Retina (tissue), 1 donor: ENCODE results near the gene MAPKAPK3.

Experiments
- DNase-seq: peaks from one replicate; pipeline ENCODE4 v3.0.0-alpha.2; 2016

Gene MAPKAPK3

GRCh38 chr3:50587806-50588758, 28.9 kb upstream of the MAPKAPK3 start:
- no peak for DNase-seq

DNA sequence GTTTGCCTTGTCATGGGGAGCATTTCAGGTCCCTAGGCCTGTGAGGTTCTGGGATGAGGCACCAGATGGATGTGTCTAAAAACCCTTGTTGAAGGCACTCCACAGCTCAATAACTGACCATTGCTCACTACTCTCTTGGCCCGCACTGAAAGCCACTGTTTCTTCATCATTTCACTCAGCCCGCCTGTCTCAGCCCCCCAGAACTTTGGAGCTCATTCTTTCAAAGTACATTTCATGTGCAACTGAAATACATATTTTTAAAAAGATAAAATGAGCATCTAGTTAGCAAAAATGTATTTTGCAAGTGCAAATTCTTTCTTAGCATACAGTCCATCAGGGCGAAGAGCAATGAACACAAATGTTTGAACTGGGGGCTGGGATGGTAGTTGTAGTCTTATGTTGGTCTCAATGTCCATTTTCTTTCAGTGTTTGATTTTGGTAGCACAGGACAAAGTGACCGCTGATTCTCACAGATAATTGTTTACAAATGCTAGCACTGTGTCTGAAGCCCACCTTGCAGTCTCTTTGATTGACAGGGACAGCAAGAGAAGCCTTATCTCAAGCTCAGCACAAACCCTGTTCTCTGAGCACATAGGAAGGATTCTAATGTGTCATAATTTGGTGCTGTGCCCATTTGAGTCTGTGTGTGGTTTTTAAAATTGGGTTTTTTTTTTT, 28.1 kb upstream of the MAPKAPK3 start:
- no peak for DNase-seq

GRCh38 chr3:50591196-50591741, 25.7 kb upstream of the MAPKAPK3 start:
- no peak for DNase-seq

DNA sequence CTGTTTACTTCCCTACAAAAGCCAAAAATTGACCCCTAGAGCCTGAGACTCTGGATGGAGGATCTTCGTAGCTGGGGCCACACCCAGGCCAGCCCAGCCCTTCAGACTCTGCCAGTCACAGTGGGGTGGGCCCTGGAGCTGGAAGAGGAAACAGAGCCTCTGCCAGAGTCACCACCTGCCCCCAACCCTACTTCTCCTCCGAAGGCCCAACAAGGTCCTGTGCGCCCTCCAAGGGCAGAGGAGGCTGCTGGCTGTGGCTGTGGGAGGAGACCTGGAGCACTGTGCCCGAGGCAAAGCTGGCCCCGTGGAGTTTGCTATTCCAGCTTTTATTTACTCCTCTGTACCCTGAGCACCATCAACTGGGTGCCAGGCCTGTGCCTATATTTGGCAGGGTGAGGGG, 24.4 kb upstream of the MAPKAPK3 start:
- DNase-seq = no peak

DNA sequence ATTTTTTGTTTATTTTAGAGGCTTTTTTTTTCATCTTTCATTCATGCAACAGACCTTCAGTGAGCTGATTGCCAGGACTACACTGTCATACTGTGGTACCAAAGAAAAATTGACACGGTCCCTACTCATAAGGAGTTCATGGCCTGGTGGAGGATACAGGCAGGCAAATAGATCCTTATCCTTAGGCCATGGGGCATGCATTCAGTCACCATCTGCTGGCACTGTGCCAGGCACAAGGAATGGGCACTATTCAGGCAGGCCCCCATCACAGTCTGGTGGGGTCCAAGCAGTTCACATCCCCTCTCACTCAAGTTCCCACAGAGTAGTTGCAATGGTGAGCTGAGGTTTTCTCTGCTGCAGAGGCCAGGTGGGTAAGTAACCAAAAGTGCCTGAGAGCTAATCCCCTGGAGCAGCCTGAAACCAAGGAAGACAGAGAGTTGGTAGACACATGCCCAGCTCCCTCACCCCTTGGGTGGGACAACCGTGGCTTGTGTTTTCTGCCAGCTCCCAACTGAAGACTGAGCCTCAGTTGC, 22.6 kb upstream of the MAPKAPK3 start:
- DNase-seq = no peak

GRCh38 chr3:50599115-50599715, 17.7 kb upstream of the MAPKAPK3 start:
- DNase-seq = no peak

DNA sequence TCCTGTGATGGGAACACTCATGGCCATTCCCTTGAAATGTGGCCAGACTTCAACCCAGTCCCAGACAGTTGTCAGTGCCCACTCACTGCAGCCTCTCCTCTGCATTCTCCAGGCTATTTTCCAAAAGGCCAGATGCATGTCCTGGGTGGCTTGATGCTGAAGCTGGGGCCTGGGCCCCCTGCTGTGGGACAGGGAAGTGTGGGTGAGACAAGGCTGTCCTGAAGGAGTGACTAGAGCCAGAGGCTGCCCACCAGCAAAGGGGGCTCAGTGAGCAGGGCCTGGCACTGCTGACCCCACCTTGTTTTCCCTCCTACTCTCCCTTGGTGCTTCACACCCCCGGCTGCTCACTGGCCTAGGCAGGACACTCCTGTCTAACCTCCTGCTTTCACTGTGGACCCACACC, 17.2 kb upstream of the MAPKAPK3 start:
- no peak for DNase-seq

DNA sequence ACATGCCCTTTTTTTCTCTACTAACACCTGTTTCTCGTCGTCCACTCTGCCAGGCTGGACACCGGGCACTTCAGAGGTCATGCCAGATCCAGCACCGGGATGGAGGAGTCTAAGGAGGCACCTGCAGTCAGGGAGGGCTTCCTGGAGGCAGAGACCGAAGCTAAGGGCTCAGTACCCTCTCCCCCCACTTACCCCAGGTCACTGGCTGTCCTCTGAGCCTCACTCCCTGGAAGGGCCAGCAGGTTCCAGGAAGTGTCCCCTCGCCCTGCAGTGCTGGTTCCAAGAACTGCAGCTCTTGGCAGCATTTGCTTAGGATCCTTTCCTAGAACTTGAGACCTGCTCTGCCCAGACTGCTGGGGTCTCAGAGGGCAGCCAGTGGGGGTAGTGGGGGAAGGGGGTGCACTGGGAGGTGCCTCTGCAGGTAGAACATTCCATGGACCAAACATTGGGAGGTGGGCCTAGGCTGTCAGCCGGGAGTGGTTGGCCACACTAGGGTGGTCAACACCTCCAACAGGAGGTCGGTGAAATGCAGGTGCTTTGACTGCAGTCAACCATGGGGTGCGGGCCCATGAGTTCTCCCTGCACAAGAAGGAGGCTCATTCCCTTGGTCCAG, 16.7 kb upstream of the MAPKAPK3 start:
- DNase-seq = no peak

DNA sequence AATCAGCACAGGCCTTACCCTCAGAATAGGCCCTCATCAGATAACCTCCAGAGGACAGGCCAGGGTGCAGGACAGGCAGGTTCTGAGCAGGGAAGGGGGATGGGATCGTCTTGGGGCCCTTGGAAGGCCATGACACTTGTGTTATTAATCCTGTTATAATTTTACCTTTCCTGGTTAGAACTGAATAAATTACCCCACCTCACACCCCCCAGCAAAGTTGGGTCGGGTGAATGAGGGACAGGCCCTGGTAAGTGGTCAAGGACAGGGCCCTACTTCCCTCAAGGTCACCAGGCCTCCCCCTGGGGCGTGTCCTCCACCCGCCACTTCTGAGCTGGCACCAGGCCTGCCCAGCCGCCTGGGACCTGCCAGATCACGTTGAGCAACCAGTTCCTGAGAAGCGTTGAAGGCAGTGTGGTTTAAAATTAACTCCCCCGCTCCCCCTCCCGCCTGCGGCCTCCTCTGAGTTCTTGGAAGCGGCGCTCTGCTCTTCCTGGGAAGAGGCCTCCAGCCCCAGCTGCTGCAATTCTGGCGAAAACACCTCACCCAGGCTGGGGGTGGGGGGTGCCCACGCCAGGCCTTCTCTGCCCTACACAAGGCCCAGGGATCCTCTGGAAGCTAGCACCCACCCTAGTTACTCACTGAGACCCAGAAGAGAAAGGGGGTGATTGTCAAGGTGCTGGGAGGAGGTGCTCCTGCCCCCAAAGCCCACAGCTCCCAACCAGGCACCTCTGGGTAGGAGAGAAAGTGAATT, 15.9 kb upstream of the MAPKAPK3 start:
- DNase-seq = peak; percentile 90

- no peak for DNase-seq
Observed at GRCh38 chr3:50602595-50603191, 14.3 kb upstream of the MAPKAPK3 start.

GRCh38 chr3:50603261-50604109, 13.5 kb upstream of the MAPKAPK3 start:
- no peak for DNase-seq

GRCh38 chr3:50604110-50604621, 12.8 kb upstream of the MAPKAPK3 start:
- DNase-seq = no peak

GRCh38 chr3:50604628-50605588, 12.0 kb upstream of the MAPKAPK3 start:
- DNase-seq = no peak

DNA sequence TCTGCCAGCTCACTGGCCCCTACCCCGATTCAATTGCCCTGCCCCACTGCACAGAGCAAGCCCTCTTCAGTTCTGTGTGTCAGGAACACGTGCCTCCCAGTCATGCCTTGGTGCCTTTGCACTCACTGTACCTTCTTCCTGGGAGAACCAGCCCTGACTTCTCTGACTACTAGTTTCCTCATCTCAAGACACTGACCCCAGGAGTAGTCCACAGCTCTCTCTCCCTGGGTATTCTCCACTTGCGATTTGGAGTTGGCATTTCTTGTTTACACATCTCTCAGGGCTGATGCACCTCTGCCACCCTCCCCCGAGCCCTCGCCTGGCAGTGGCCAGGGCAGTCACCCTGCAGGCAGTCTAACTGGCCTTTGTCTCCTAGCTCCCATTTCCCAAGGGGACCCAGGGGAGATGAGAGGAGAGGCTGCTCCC, 11.0 kb upstream of the MAPKAPK3 start:
- DNase-seq = no peak

- no peak for DNase-seq
Observed at GRCh38 chr3:50606596-50606995, 10.4 kb upstream of the MAPKAPK3 start.

- no peak for DNase-seq
Observed at GRCh38 chr3:50607271-50608091, 9.5 kb upstream of the MAPKAPK3 start.

GRCh38 chr3:50608278-50608677, 8.7 kb upstream of the MAPKAPK3 start:
- DNase-seq = no peak
